GM12873 (cell line): ENCODE results near the gene ACSM4.

Source experiments
- TF ChIP-seq, protein P1 (sequence below): IDR thresholded peaks from 2 replicates; pipeline ENCODE4 v1.5.1; 2012; ENCODE audit warnings: low read depth, mild to moderate bottlenecking, moderate library complexity, low read length, control low read depth; ENCODE audit not compliant: insufficient read depth; ENCODE audit errors: missing control alignments

The ACSM4 gene

DNA sequence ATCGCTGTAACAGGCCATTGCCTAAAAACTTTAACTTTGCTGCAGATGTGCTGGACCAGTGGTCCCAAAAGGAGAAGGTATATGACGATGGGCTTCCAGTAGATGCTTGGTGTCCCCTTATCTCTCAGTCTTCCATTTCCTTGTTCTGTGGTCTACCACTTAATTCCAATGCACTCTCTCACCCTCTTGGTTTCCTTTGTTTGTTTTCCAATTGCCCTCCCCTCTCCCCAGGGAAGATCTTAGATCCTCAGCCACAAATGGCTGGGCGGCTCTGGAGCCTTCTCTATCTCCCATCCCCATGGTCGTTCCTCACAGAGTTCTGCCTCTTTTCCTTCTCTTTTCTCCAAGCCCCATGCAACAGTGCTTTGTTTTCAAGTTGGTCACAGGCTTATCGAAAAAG lies 584 bp downstream of the ACSM4 start:
- TF ChIP-seq, protein P1, sequence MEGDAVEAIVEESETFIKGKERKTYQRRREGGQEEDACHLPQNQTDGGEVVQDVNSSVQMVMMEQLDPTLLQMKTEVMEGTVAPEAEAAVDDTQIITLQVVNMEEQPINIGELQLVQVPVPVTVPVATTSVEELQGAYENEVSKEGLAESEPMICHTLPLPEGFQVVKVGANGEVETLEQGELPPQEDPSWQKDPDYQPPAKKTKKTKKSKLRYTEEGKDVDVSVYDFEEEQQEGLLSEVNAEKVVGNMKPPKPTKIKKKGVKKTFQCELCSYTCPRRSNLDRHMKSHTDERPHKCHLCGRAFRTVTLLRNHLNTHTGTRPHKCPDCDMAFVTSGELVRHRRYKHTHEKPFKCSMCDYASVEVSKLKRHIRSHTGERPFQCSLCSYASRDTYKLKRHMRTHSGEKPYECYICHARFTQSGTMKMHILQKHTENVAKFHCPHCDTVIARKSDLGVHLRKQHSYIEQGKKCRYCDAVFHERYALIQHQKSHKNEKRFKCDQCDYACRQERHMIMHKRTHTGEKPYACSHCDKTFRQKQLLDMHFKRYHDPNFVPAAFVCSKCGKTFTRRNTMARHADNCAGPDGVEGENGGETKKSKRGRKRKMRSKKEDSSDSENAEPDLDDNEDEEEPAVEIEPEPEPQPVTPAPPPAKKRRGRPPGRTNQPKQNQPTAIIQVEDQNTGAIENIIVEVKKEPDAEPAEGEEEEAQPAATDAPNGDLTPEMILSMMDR = no peak

- TF ChIP-seq, protein P1 = no peak
Observed at GRCh38 chr12:7310070-7310469, 6.2 kb downstream of the ACSM4 start.

DNA sequence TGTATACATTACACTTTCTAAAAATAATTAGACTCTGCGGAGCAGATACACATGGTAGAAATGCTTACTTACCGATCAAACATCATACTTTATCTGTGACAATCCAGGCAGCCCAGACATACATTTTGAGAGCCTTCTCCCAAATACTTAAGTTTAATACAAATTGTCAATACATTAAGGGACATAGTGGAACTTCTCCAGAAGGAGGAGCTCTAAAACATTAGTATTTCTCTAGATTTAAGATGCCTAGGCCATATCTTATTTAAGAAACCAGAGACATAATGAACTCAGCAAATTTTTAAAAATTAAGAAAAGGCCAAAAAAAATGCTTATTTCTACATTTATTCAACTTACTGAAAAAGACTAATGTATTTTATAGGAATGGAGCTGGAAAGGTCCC lies 16.1 kb downstream of the ACSM4 start:
- TF ChIP-seq, protein P1 = no peak

DNA sequence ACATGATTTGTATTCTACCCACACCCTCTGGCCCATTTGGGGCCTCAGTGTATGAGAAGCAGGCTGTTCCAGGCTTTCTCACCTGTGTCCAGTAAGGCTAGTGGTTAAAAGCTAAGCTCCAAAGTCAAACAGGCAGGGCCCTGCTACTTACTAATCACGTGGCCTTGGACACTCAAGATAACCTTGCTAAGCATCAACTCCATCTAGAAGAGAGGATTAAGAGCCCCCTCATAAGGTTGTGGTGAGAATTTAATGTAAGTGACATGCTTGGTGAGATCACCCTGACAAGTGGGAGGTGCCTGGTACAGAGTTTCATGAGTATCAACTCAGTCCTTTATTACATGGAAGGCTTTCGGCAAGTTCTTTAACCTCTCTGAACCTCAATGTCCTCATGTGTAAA lies 17.8 kb downstream of the ACSM4 start:
- TF ChIP-seq, protein P1 = no peak

DNA sequence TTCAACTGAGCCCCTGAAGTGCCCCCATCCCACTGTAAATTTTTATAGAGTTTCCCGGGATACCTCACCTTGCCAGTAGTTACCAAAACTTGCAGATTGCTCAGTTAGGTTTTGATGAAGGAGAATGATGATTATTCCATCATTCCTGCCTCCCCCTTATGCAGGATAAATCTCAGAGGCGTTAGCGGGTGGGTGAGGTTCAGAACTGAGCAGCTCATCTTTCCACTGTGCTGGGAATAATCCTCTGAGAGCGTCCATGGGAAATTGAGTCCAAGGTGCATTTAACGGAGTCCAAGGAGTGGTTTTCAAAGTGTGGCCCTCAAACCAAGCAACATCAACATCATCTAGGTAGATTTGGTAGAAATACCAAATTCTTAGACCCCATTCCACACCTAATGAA lies 18.7 kb downstream of the ACSM4 start:
- TF ChIP-seq, protein P1 = no peak

GRCh38 chr12:7324176-7324575 lies 20.3 kb downstream of the ACSM4 start:
- TF ChIP-seq, protein P1 = no peak

- TF ChIP-seq, protein P1 = no peak
Observed at GRCh38 chr12:7327918-7328317, 24.0 kb downstream of the ACSM4 start.
